ENCODE measurements around the gene RAD51. TPM values are rescaled to one million over a fixed set of nuclear protein-coding genes. Genes with fewer than 3 reads are reported as not detected.

The RAD51 gene
- total RNA-seq, 1 donor from 2014 or later, result 9.3 TPM

- no peak for DNase-seq (ENCODE audit: low spot score in 2 of 2, unreplicated experiment in 2 of 2)
- no peak overlapping the region for H3K4me3 Mint-ChIP-seq
- H3K36me3 Mint-ChIP-seq, result peaks cover 3% of the 10 kb centered on the region
- peaks cover 8% of the 10 kb centered on the region for H3K4me1 Mint-ChIP-seq
- no peaks in the 10 kb centered on the region for H3K27me3 Mint-ChIP-seq (ENCODE audit: low read depth)
- no peak for TF ChIP-seq CTCF (IDR thresholded peaks at IDR 0.05; ENCODE audit: unreplicated experiment)
- H3K27ac Mint-ChIP-seq, result no peak overlapping the region
- H3K9me3 Mint-ChIP-seq, result no peaks in the 10 kb centered on the region
Observed at GRCh38 chr15:40749151-40749630, 54.2 kb downstream of the RAD51 start.

DNA sequence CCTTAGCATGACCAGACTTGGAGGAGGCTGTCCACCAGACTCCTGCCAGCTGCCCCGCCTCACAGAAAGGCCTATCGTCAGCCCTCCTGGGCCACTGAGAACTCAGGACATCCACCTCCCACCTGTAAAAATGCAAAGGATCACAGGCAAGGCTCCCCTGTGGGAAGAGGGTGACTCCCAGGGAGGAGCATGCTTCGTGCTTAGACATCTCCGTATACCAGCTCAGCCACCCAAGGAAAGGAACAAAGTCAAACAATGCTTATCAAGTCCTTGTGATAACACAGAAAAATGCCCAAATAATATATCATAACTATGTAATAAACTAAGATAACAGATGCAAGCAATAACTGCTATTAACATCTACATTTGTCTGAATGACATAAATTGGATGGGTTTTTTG, 55.9 kb downstream of the RAD51 start:
- H3K36me3 Mint-ChIP-seq, result no peaks in the 10 kb centered on the region
- H3K4me1 Mint-ChIP-seq, result peaks cover 17% of the 10 kb centered on the region
- H3K9me3 Mint-ChIP-seq, result no peaks in the 10 kb centered on the region
- H3K27me3 Mint-ChIP-seq (ENCODE audit: low read depth), result no peaks in the 10 kb centered on the region
- no peak for DNase-seq (ENCODE audit: low spot score in 2 of 2, unreplicated experiment in 2 of 2)
- TF ChIP-seq CTCF (IDR thresholded peaks at IDR 0.05; ENCODE audit: unreplicated experiment), result no peak
- no peak overlapping the region for H3K27ac Mint-ChIP-seq
- no peak overlapping the region for H3K4me3 Mint-ChIP-seq

- Mint-ChIP-seq H3K4me3 (no peak overlapping the region), H3K4me1 (peaks cover 21% of the 10 kb centered on the region), H3K9me3 (no peaks in the 10 kb centered on the region), H3K27ac (no peak overlapping the region), H3K36me3 (no peaks in the 10 kb centered on the region), H3K27me3 (ENCODE audit: low read depth) (no peaks in the 10 kb centered on the region)
- DNase-seq (ENCODE audit: low spot score in 2 of 2, unreplicated experiment in 2 of 2), result no peak
- TF ChIP-seq CTCF (IDR thresholded peaks at IDR 0.05; ENCODE audit: unreplicated experiment), result no peak
Observed at GRCh38 chr15:40751745-40752144, 56.8 kb downstream of the RAD51 start.

DNA sequence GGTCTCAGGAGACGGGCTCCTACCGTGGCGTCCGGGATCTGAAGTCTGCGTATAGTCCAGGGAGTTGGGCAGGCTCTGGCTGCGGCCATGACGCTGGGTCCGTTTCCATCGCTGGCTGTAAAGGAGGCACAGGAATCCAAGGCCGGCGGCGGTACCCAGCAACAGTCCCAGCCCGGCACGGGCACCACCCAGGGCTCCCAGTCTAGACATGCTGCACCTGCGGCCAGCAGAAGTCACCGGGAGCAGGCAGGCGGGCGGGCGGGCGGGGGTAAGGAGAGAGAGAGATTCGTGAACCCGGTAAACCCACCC, 59.6 kb downstream of the RAD51 start:
- Mint-ChIP-seq H3K4me3 (peak overlapping the region; percentile 94), H3K27me3 (ENCODE audit: low read depth) (no peaks in the 10 kb centered on the region), H3K36me3 (no peaks in the 10 kb centered on the region), H3K4me1 (peaks cover 24% of the 10 kb centered on the region), H3K9me3 (no peaks in the 10 kb centered on the region), H3K27ac (peak overlapping the region; percentile 98)
- DNase-seq (ENCODE audit: low spot score in 2 of 2, unreplicated experiment in 2 of 2), result no peak
- no peak for TF ChIP-seq CTCF (IDR thresholded peaks at IDR 0.05; ENCODE audit: unreplicated experiment)

- DNase-seq (ENCODE audit: low spot score in 2 of 2, unreplicated experiment in 2 of 2), result peak; percentile 96 to 97
- H3K27me3 Mint-ChIP-seq (ENCODE audit: low read depth), result no peaks in the 10 kb centered on the region
- no peaks in the 10 kb centered on the region for H3K36me3 Mint-ChIP-seq
- H3K27ac Mint-ChIP-seq, result peak within 1 kb of the TSS; percentile 98
- no peak for TF ChIP-seq CTCF (IDR thresholded peaks at IDR 0.05; ENCODE audit: unreplicated experiment)
- peaks cover 24% of the 10 kb centered on the region for H3K4me1 Mint-ChIP-seq
- H3K9me3 Mint-ChIP-seq, result no peaks in the 10 kb centered on the region
- H3K4me3 Mint-ChIP-seq, result peak within 1 kb of the TSS; percentile 94
Observed at GRCh38 chr15:40754883-40755811, 60.2 kb downstream of the RAD51 start, which contains the start of gene RMDN3. Gene RMDN3, minus strand, starts transcription at chr15:40755254. Its CDS starts 471 bp downstream, at chr15:40754783.
